Measurements from ENCODE around the gene SLC38A4.

Gene SLC38A4

DNA sequence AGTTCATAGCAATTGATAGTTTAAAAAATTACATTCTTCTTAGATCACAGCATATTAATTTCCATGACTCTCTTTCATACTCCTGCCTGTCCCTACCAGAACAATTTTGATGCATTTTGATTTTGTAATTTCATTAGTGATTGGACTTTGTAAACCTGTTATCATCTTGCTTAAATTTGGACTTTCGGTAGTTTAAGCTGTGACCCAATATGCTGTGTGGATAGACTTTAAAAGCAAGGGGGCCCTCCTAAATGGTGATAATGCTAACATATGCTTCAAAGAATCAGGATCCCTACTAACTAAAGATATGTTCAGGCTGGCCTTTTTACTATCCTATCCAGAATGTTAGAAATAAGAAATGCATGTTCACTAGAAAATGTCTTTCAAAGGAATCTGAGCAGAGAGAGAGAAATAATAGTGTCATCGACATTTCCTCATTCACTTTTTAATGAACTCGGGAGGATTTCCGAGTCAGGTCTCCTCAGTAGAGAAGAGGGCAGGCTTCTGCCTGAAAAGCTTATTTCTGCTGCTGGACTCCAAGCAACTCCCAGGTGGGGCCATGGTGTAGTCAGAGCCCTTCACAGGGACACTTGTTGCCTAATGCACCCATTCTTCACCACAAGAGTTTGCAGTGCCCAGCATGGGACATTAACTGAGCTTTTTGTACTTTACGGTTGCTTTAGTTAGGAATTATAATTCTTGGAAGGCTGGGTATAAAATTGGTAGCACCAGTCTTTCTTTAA, 16.7 kb downstream of the SLC38A4 start:
- Mint-ChIP-seq H3K36me3 (ENCODE audit: low read depth) (no peaks in the 10 kb centered on the region), H3K9me3 (no peaks in the 10 kb centered on the region), H3K27ac (no peak overlapping the region), H3K27me3 (ENCODE audit: low read depth, poor library complexity) (no peaks in the 10 kb centered on the region), H3K4me1 (no peaks in the 10 kb centered on the region), H3K4me3 (no peak overlapping the region)
- TF ChIP-seq, protein P1, sequence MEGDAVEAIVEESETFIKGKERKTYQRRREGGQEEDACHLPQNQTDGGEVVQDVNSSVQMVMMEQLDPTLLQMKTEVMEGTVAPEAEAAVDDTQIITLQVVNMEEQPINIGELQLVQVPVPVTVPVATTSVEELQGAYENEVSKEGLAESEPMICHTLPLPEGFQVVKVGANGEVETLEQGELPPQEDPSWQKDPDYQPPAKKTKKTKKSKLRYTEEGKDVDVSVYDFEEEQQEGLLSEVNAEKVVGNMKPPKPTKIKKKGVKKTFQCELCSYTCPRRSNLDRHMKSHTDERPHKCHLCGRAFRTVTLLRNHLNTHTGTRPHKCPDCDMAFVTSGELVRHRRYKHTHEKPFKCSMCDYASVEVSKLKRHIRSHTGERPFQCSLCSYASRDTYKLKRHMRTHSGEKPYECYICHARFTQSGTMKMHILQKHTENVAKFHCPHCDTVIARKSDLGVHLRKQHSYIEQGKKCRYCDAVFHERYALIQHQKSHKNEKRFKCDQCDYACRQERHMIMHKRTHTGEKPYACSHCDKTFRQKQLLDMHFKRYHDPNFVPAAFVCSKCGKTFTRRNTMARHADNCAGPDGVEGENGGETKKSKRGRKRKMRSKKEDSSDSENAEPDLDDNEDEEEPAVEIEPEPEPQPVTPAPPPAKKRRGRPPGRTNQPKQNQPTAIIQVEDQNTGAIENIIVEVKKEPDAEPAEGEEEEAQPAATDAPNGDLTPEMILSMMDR (IDR thresholded peaks at IDR 0.05) = no peak
- no peak for DNase-seq

DNA sequence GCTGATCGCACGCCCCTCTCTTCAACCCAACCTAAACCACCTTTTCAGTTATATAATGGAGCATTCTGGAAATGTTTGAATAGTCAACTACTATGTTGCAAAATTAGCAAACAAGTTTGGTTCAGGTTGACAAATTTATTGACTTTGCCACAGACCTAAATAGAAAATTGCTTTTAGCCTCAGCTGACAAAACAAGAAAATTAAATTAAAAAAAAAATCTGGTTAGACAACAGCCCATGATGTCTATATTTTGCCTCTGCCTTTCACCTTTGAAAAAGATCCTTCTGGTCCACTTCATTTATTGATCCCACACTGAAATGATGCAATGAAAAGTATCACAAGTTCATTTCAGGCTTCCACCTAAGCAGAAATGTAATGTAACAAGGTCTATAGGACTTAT, 17.5 kb downstream of the SLC38A4 start:
- Mint-ChIP-seq H3K36me3 (ENCODE audit: low read depth) (no peaks in the 10 kb centered on the region), H3K4me3 (no peak overlapping the region), H3K27me3 (ENCODE audit: low read depth, poor library complexity) (no peaks in the 10 kb centered on the region), H3K4me1 (no peaks in the 10 kb centered on the region), H3K27ac (no peak overlapping the region), H3K9me3 (no peaks in the 10 kb centered on the region)
- TF ChIP-seq, protein P1 (IDR thresholded peaks at IDR 0.05) = no peak
- no peak for DNase-seq

DNA sequence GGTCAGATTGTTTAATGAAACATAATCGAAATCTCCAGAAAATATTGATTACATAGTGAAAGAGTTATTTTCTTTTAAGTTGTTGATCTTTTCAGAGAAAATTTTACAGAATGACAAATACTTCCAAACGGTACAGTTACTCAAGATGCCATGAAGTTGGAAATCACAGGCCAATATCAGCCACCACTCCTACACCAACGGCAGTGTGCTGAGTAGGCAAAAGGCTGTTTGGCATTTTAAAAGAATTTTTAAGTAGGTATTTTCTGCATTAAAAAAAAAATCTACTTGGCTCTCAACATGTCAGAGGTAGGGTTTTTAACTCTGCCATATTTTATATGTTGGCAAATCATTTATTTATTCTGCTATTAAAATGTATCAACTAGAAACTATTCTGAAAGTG, 21.7 kb downstream of the SLC38A4 start:
- DNase-seq = no peak
- no peak overlapping the region for H3K27ac Mint-ChIP-seq
- H3K9me3 Mint-ChIP-seq = no peaks in the 10 kb centered on the region
- H3K4me1 Mint-ChIP-seq = no peaks in the 10 kb centered on the region
- TF ChIP-seq, protein P1 (IDR thresholded peaks at IDR 0.05) = no peak
- no peaks in the 10 kb centered on the region for H3K27me3 Mint-ChIP-seq (ENCODE audit: low read depth, poor library complexity)
- H3K4me3 Mint-ChIP-seq = no peak overlapping the region
- no peaks in the 10 kb centered on the region for H3K36me3 Mint-ChIP-seq (ENCODE audit: low read depth)

DNA sequence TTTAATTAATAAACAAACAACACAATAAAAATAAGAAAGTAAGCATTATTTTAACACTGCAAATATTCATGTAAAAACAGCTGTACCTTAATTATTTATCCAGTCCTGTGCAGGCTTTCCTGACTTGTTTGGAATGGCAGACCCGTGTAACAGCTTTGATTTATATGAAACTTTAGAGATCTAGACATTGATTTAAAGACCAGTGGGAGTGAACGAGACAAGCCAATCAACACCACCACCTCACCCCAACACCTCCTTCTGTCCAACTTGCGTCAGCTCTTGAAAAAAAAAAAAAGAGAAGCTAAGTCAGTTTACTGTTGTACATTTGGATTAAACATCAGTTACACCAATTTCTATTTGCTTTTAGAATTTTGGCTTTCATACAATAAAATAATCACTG, 22.3 kb downstream of the SLC38A4 start:
- Mint-ChIP-seq H3K4me1 (no peaks in the 10 kb centered on the region), H3K36me3 (ENCODE audit: low read depth) (no peaks in the 10 kb centered on the region), H3K27me3 (ENCODE audit: low read depth, poor library complexity) (no peaks in the 10 kb centered on the region), H3K9me3 (no peaks in the 10 kb centered on the region), H3K27ac (no peak overlapping the region), H3K4me3 (no peak overlapping the region)
- DNase-seq = no peak
- TF ChIP-seq, protein P1 (IDR thresholded peaks at IDR 0.05) = no peak

DNA sequence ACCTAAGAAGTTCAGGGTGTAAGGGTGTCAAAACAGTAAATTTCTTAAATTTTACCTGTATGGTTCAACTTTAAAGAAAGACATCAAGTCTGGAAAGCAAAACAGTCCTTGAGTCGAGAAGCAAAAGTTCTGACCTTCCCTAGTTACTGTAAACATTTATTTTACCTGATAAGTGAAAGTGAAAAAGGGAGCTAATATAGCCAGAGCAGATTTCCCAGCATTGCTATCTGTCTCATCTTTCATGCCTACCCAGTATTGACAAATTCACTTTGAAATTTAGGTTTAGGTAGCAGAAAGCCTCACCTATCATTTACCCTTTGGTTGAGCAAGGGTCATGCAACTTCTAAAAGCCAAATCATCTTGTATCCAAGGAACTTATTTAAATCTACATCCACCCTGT, 24.5 kb downstream of the SLC38A4 start:
- H3K36me3 Mint-ChIP-seq (ENCODE audit: low read depth) = no peaks in the 10 kb centered on the region
- peaks cover 7% of the 10 kb centered on the region for H3K4me1 Mint-ChIP-seq
- peaks cover under 1% of the 10 kb centered on the region for H3K9me3 Mint-ChIP-seq
- TF ChIP-seq, protein P1 (IDR thresholded peaks at IDR 0.05) = no peak
- H3K27ac Mint-ChIP-seq = no peak overlapping the region
- no peaks in the 10 kb centered on the region for H3K27me3 Mint-ChIP-seq (ENCODE audit: low read depth, poor library complexity)
- no peak overlapping the region for H3K4me3 Mint-ChIP-seq
- no peak for DNase-seq

DNA sequence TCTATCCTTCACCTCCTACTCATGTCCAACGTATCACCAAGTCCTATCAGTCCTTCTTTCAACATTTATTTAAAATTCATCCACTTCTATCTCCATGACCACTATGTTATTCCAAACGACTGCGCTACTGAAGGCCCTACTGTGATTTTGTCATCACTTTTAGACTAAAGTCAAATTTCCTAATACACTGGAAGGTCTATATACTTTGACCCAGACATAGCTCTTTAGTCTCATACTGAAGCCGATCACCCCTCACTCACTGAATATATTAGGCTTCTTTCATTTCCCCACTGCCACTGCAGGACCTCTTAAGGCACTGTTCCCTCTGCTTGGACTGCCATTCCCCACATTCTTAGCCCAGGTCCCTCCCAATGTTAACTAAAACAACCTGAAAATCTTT, 25.6 kb downstream of the SLC38A4 start:
- Mint-ChIP-seq H3K9me3 (peaks cover 3% of the 10 kb centered on the region), H3K36me3 (ENCODE audit: low read depth) (no peaks in the 10 kb centered on the region), H3K27me3 (ENCODE audit: low read depth, poor library complexity) (no peaks in the 10 kb centered on the region), H3K4me3 (no peak overlapping the region), H3K4me1 (peaks cover 7% of the 10 kb centered on the region), H3K27ac (no peak overlapping the region)
- TF ChIP-seq, protein P1 (IDR thresholded peaks at IDR 0.05) = no peak
- DNase-seq = no peak

Measured in nephron progenitor cell (in vitro differentiated cells).